ENCODE results near the gene RHOB.

DNA sequence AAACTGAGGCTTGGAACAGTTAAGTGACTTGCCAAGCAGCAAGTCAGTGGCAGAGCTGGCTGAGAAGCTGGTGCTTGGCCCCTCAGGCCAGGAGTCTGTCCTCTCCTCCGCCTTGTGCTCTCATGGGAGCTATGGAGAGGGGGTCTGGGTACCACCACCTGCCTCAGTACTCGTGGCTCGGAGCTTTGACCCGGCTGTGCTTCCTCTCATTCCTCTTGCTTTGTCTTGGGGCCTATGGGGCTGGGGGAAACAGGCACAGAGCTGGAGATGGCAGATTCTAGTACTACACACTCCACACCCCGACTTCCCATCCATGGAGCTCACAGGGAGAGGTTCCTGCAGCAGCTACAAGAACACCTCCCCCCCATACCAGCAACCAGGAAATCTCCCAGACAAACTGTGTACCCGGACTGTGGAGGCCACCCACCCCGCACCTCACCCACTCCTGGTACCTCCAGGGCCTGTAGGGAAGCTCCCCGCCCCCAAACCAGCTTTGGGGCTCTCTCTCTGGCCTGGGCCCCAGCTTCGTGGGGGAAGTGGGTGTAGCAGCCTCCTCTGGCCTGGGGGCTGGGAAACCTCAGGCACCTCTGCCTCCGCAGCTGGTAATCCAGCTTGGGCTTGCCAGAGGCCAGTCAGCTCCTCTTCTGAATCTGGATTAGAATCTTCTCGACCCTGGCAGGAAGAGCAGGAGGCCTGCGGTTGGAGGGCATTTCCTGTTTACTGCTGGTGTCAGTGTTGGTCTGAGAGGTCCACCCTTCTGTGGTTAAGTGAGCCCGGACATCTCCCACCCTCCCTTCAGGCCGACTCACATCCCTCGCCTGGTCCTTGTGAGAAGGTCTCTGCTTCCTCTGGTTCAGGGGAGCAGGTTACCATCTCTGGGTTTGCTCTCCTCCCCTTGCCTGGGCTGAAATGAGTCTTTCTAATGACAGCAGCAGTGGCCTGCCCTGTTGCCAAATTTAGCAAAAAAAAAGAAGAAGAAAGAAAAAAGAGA lies 22.3 kb upstream of the RHOB start:
- no peak for TF ChIP-seq POLR2AphosphoS5 (IDR thresholded peaks at IDR 0.05)
- TF ChIP-seq POLR2A (IDR thresholded peaks at IDR 0.05), result no peak
